Measurements from ENCODE around the gene UBTD2.
"Not testable (repeated sequence)": the region's sequence is repeated elsewhere in the genome, so short reads cannot be mapped to it uniquely, and the experiment has no call there.

Gene UBTD2

GRCh38 chr5:172245046-172245445, 38.5 kb downstream of the UBTD2 start:
- no peak for DNase-seq

DNA sequence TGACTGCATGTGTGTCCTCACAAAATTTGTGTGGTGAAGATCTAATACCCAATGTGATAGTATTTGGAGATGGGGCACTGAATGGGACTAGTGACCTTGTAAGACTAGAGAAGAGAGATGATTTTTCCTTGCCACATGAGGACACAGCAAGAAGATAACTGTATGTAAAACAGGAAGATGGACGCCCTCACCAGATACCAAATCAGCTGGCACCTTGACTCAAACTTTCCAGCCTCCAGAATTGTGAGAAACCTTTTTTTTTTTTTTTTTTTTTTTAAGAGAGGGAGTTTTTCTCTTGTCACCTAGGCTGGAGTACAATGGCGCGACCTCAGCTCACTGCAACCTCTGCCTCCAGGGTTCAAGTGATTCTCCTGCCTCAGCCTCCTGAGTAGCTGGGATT, 40.3 kb downstream of the UBTD2 start:
- peak; percentile 13 for DNase-seq

DNA sequence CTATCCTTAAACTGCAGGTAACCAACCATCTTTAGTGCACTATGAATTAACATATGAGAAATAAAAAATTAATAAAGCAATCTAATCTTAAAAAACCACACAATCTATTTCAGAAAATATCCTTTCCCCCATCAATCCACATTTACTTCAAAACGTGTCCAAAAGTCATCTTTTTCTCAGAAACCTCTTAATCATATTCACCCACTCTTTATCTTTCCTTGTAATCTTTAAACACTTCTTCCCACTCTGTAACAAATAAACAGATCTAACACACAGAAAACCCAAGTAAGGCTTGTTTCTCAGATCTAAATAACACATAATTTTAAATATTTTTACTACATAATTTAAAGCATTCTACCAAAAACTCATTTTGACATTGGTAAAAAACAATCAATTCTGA, 45.2 kb downstream of the UBTD2 start:
- no peak for DNase-seq

- DNase-seq = no peak
Observed at GRCh38 chr5:172235827-172236736, 47.5 kb downstream of the UBTD2 start.

GRCh38 chr5:172235132-172235780, 48.3 kb downstream of the UBTD2 start:
- DNase-seq = no peak

DNA sequence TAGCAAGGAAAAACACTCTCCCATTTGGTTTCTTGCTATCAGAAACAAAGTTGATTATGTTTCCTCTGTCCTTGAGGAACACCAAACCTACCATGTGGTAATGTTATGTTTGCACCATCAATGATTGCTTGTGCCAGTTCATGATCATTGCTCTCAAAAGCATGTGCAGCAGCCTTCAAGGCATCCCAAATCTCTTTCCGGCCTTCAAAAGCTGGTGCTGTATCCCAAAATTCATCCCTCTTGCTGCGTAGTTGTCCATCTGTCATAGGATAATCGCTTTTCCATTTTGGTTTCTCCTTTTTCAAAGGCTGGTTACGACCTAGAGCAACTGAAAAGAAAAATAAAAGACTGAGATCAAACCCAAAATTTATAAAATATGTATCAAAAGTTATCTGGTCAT, 49.5 kb downstream of the UBTD2 start:
- no peak for DNase-seq

- DNase-seq = no peak
Observed at GRCh38 chr5:172229904-172230303, 53.7 kb downstream of the UBTD2 start.

DNA sequence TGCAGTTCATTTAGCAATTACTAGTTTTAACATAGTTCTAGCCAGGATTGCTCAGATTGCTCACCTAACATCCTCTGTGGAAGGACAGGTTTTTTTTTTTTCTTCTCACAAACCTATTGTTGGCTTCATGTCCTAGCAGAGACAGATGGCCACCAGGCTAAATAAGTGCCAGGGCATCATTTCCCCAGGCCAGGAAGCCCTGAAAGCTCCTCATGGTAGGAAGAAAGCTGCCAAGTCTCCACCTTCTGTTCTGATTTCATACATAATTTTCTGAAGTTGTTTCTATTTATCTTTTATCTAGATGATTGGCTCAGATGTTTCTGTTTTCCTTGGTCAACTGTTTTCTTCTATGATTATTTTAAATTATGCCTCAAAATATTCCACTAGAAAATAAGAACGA, 58.6 kb downstream of the UBTD2 start:
- no peak for DNase-seq

GRCh38 chr5:172223901-172224873, 59.4 kb downstream of the UBTD2 start:
- DNase-seq = peak; percentile 83

GRCh38 chr5:172219296-172219695, 64.3 kb downstream of the UBTD2 start:
- no peak for DNase-seq

DNA sequence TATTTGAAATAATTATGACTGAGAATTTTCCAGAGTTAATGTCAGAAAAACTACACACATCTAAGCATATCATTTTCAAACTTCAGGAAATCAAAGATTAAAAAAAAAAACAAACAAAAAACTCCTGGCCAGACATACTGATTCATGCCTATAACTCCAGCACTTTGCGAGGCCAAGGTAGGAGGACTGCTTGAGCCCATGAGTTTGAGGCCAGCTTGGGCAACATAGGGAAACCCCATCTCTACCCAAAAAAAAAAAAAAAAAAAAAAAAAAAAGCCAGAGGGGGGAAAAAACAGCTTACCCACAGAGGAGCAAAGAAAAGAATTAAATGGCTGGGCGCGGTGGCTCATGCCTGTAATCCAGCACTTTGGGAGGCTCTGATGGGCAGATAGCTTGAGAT, 67.2 kb downstream of the UBTD2 start:
- DNase-seq = no peak

GRCh38 chr5:172213126-172213525, 70.4 kb downstream of the UBTD2 start:
- DNase-seq = no peak

GRCh38 chr5:172211676-172212075, 71.9 kb downstream of the UBTD2 start:
- no peak for DNase-seq

- no peak for DNase-seq
Observed at GRCh38 chr5:172209714-172210113, 73.8 kb downstream of the UBTD2 start.

GRCh38 chr5:172207511-172207910, 76.1 kb downstream of the UBTD2 start:
- DNase-seq = no peak

GRCh38 chr5:172205984-172206383, 77.6 kb downstream of the UBTD2 start:
- DNase-seq = not testable (repeated sequence)

DNA sequence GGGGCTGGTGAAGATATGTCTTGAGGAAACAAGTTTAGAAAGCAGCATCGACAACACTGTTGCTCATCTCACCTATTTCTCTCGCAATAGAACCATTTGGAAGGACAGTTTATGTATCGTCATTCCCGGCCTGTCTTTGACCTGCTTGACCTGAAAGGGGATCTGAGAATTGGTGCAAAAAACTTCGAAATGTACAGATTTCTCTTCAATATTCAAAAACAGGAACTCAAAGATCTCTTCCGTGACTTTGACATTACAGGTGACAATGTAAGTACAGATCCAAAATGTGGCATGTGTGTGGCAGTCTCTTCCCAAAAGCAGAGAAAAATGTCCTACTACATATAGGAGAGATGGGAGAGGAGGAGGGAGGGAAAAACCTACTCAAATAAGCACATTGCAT, 83.1 kb downstream of the UBTD2 start:
- DNase-seq = no peak

GRCh38 chr5:172199446-172199845, 84.1 kb downstream of the UBTD2 start:
- no peak for DNase-seq

- not testable (repeated sequence) for DNase-seq
Observed at GRCh38 chr5:172197775-172198174, 85.8 kb downstream of the UBTD2 start.

DNA sequence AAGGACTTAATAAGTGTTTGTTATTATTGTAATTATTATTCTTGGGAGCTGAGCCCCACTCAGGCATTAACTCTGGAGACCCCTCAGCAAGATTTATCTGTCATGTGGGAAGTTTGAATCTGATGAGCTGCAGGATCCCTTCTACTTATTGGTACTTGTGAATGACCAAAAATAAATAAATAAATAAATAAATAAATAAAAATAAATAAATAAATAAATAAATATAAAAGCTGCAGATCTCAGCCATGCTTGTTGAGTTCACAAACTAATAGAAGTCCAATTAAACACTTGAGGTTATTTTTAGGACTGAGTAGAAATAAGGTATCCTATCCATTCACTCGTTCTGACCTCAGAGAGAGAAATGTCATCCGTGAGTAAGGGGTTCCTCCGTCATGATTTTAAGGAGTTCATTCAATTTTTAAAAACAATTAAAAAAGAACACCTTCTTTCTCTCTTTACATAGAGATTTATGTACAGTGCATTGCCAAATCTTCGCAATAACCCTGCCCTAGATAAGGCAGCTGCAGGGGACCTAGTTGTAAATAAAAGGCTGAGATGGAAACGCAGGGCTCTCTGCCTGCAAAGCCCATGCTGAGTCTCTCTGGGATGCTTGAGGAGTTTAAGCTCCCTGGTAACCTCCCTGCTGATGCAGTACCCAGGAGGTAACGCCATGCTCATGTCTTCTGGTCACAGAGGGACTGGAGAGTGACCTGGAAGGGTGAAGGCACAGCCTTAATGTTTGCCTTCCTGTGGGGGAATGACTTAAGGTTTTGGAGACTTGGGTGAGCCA, 88.4 kb downstream of the UBTD2 start:
- no peak for DNase-seq

DNA sequence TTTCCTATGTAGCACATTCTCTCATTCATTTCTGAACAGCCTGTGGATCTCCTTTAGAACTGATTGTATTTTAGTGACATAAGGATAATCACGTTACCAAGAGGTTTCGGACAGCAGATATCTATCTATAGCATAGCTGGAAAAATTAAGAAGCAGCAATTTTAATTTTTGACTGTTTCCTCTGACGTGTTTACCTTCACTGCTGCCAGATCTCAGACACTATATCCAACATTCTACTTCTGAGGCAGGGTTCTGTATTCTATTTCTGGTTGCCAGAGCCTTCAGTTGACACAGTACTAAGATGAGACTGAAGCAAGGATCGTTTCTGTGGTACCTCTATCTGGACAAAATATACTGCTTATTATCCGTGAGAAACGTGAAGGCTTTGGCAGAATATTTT, 89.7 kb downstream of the UBTD2 start, which contains the start of gene EFCAB9:
TSS of gene EFCAB9 (plus strand) at position 301 of the 400 bp plus-strand sequence. CDS start at position 302, 1 bp downstream.
- no peak for DNase-seq

GRCh38 chr5:172189693-172190296, 93.8 kb downstream of the UBTD2 start:
- no peak for DNase-seq
